Esophagus (tissue), 2 donors: ENCODE data around the gene LRRTM4. TPM values are rescaled to one million over a fixed set of nuclear protein-coding genes. Genes with fewer than 3 reads are reported as not detected.

Experiments
- H3K27ac ChIP-seq, 2 donors: one replicate each; pipeline ENCODE4 v1.5.1; 2013; ENCODE audit warnings: low read depth in 2 of 2, mild to moderate bottlenecking in 2 of 2, inconsistent platforms in 1 of 2, low read length in 1 of 2, moderate library complexity in 1 of 2
- H3K27me3 ChIP-seq, 2 donors: one replicate each; pipeline ENCODE4 v1.6.1; 2013; ENCODE audit warnings: low read length in 2 of 2, control low read depth in 1 of 2, mild to moderate bottlenecking in 1 of 2; ENCODE audit not compliant: insufficient read depth in 2 of 2, control insufficient read depth in 1 of 2
- H3K36me3 ChIP-seq, 2 donors: one replicate each; pipeline ENCODE4 v1.6.1; 2013; ENCODE audit warnings: low read length in 1 of 2; ENCODE audit not compliant: control insufficient read depth in 2 of 2, insufficient read depth in 2 of 2
- H3K4me1 ChIP-seq, 2 donors: one replicate each; pipeline ENCODE4 v1.6.1; 2013; ENCODE audit warnings: low read length in 1 of 2; ENCODE audit not compliant: control insufficient read depth in 2 of 2, insufficient read depth in 2 of 2
- H3K4me3 ChIP-seq, 2 donors: one replicate each; pipeline ENCODE4 v1.5.1; 2013; ENCODE audit warnings: low read length in 2 of 2, mild to moderate bottlenecking in 2 of 2, low read depth in 1 of 2, moderate library complexity in 1 of 2
- H3K9me3 ChIP-seq, 2 donors: one replicate each; pipeline ENCODE4 v1.6.1; 2013; ENCODE audit warnings: mild to moderate bottlenecking in 2 of 2, low read depth in 1 of 2, low read length in 1 of 2, moderate library complexity in 1 of 2; ENCODE audit not compliant: control insufficient read depth in 2 of 2, insufficient read depth in 1 of 2
- WGBS, 2 donors: extraction: QIAGEN DNeasy Blood & Tissue Kit; methylation state at CpG; one replicate each; pipeline ENCODE4 v1.1.7; 2013; 5-methylcytosine and 5-hydroxymethylcytosine counted together
- polyA plus RNA-seq, 2 donors: library from polyadenylated mRNA; stranded (reverse); fragments of 200-250 nt; gene quantifications; one replicate each; pipeline ENCODE4 v1.2.3, GENCODE V29; 2013
- donor health status: healthy with polysubstance abuse.
- donor health status: Bipolar disorder and iron deficiency.

LRRTM4 gene
- polyA plus RNA-seq, 2 donors = not detected

DNA sequence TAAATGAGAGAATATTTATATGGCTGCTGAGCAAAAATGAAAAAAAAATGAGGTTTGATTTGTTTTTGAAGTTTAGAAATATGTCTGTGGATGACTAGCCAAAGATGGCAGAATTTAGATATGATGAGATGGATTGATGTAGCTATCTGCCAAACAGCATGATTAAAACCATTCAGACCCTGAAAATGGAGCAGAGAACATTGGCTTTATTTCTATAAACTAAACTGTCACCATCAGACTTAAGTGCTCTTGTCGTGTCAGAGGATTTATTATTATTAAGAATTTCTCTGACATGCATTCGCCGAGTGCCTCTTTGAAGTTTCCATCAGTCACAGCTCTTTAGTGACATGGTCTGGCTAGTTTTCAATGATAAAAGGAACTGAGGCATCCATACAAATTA is 151.7 kb downstream of the LRRTM4 start:
- no peaks in the 10 kb centered on the region for H3K36me3 ChIP-seq
- H3K4me1 ChIP-seq = no peaks in the 10 kb centered on the region
- H3K9me3 ChIP-seq = no peaks in the 10 kb centered on the region
- H3K4me3 ChIP-seq = no peak overlapping the region
- H3K27ac ChIP-seq = no peak overlapping the region
- no peaks in the 10 kb centered on the region for H3K27me3 ChIP-seq
- 61 to 64% methylated on average over 3 of the region's 3 CpGs for WGBS, 2 donors

GRCh38 chr2:77363277-77363676 is 158.9 kb downstream of the LRRTM4 start:
- Histone ChIP-seq H3K27ac (no peak overlapping the region), H3K36me3 (no peaks in the 10 kb centered on the region), H3K27me3 (no peaks in the 10 kb centered on the region), H3K4me1 (no peaks in the 10 kb centered on the region), H3K4me3 (no peak overlapping the region), H3K9me3 (no peaks in the 10 kb centered on the region)
- 79 to 88% methylated on average over 5 of the region's 5 CpGs for WGBS, 2 donors

DNA sequence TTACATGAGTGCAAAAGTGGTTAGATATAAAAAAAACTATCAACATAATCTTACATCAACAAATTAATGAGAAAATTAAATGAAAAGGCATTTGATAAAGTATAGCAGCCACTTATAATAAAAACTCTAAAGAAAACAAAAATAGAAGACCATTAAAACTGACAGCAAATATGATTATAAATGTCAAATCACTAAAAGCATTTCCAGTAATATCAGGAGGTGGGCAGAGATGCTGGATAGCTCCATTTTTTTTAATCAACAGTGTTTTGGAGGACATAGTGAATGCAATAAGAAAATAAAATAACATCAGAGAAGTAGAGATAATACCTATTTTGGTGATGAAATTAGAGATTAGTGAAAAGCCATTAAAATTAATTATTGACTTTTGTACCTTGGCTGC is 173.4 kb downstream of the LRRTM4 start:
- no peaks in the 10 kb centered on the region for H3K36me3 ChIP-seq
- H3K27ac ChIP-seq = no peak overlapping the region
- H3K9me3 ChIP-seq = no peaks in the 10 kb centered on the region
- H3K27me3 ChIP-seq = no peaks in the 10 kb centered on the region
- no peaks in the 10 kb centered on the region for H3K4me1 ChIP-seq
- no peak overlapping the region for H3K4me3 ChIP-seq

DNA sequence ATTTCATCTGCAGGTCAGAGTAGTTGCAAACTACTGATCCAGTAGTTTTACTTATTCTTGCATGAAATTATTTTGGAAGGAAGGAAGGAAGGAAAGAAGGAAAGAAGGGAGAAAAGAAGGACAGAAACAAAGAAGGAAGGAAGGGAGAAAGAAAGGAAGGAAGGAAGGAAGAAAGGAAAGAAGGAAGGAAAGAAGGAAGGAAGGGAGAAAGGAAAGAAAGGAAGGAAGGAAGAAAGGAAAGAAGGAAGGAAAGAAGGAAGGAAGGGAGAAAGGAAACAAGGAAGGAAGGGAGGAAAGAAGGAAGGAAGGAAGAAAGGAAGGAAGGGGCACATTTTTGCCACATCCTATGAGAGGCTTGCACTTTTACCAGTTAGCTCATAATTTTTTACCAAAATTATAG is 186.2 kb downstream of the LRRTM4 start:
- Histone ChIP-seq H3K36me3 (no peaks in the 10 kb centered on the region), H3K4me3 (no peak overlapping the region), H3K27me3 (peaks cover 0 to 2% of the 10 kb centered on the region in 2 donors), H3K4me1 (no peaks in the 10 kb centered on the region), H3K9me3 (peaks cover 0 to 5% of the 10 kb centered on the region in 2 donors), H3K27ac (no peak overlapping the region)

DNA sequence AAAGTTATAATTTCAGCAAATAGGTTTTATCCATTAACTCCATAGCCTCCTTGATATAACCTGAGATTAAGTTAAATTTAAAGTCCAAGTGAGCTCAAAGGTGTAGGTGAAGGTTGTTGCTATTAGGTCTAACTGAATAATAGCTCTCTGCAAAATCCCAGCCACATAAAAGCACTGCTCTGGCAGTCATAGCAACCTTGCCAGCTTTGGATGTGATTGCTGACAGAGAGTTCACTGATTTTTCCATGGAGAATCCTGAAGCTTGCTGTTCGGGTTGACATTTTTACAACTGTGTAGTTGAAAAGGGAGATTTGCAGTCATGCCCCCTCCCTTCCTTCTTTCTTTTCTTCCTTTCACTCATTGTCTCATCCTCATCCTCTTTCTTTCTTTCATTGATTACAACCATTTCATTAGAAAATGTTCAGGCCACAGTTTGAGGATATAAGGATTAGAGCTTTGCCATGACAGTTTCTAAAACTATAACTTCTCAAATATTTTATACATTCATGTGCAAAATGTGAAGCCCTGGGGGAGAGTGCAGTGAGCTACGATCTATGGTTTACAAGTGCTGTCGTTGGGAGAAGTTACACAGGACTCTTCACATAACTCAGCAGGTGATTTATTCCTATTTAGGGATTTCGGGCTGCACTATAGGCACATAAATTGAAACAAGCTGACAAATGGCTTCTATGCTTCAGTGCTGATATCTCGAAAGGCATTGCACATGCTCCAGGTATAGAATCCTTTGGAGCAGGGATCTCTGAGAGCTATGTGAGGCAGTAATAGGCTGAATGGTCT is 193.8 kb downstream of the LRRTM4 start:
- Histone ChIP-seq H3K4me1 (no peaks in the 10 kb centered on the region), H3K4me3 (no peak overlapping the region), H3K27me3 (peaks cover 0 to 2% of the 10 kb centered on the region in 2 donors), H3K36me3 (no peaks in the 10 kb centered on the region), H3K9me3 (peaks cover 0 to under 1% of the 10 kb centered on the region in 2 donors), H3K27ac (no peak overlapping the region)
- 49 to 50% methylated on average over 5 of the region's 5 CpGs for WGBS, 2 donors

DNA sequence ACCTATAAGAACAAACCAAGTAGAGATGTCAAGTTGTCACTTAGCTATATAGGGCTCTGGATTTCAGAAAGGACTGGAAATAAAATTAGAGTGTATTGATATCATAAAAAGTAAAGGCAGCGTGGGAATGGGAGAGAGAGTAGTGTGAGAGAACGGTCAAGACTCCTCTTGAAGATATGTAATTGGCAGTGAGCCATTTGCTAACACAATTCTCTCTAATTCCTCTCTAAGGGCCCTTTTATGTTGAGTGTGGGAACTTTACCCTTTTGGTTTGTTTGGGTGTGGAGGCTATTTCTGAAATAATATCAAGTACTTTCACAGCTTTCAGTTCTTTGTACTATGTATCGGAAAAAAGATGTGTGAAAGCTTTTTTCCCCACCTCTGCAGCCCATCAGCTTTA is 196.8 kb downstream of the LRRTM4 start:
- H3K9me3 ChIP-seq = no peaks in the 10 kb centered on the region
- 68 to 72% methylated on average over 3 of the region's 3 CpGs for WGBS, 2 donors
- no peaks in the 10 kb centered on the region for H3K4me1 ChIP-seq
- no peaks in the 10 kb centered on the region for H3K27me3 ChIP-seq
- H3K36me3 ChIP-seq = no peaks in the 10 kb centered on the region
- no peak overlapping the region for H3K27ac ChIP-seq
- H3K4me3 ChIP-seq = no peak overlapping the region

DNA sequence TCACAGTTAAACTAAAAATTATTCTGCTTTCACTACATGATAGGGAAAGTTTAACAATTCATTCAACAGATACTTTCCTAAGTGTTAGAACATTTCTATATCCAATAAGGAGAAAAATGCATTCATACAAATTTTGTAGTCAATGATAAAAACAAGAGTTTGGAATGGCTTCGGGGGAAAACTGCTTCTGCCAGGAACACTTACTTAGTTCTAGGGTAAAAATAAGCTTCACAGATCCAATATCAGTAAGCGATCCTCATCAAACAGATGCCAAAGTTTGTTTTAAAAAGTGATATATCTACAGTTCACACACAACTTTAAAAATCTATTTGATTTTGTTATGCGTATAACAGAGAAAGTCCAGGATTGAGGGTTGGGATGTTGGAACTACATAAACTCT is 199.7 kb downstream of the LRRTM4 start:
- no peak overlapping the region for H3K4me3 ChIP-seq
- H3K27ac ChIP-seq = no peak overlapping the region
- no peaks in the 10 kb centered on the region for H3K27me3 ChIP-seq
- H3K9me3 ChIP-seq = no peaks in the 10 kb centered on the region
- H3K4me1 ChIP-seq = no peaks in the 10 kb centered on the region
- WGBS, 2 donors = 73 to 80% methylated on average over 3 of the region's 3 CpGs
- H3K36me3 ChIP-seq = no peaks in the 10 kb centered on the region

DNA sequence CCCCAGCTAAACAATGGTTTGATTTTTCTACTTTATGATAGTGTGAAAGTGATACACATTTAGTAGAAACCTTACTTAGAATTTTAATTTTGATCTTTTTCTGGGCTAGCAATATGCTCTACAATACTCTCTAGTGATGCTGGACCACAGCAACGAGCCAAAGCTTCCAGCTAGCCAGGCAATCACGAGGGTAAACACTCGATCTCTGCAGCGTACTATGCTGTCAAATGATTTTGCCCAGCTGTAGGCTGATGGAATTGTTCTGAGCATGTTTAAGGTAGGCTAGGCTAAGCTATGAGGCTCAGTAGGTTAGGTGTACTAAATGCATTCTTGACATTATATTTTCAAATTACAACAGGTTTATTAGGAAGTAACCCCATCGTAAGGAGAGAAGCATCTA is 207.5 kb downstream of the LRRTM4 start:
- no peaks in the 10 kb centered on the region for H3K27me3 ChIP-seq
- no peak overlapping the region for H3K27ac ChIP-seq
- no peak overlapping the region for H3K4me3 ChIP-seq
- H3K9me3 ChIP-seq = no peaks in the 10 kb centered on the region
- no peaks in the 10 kb centered on the region for H3K4me1 ChIP-seq
- no peaks in the 10 kb centered on the region for H3K36me3 ChIP-seq
- WGBS, 2 donors = 36 to 52% methylated on average over 5 of the region's 5 CpGs

GRCh38 chr2:77310416-77310815 is 211.8 kb downstream of the LRRTM4 start:
- Histone ChIP-seq H3K27ac (no peak overlapping the region), H3K4me3 (no peak overlapping the region), H3K36me3 (no peaks in the 10 kb centered on the region), H3K27me3 (no peaks in the 10 kb centered on the region), H3K9me3 (no peaks in the 10 kb centered on the region), H3K4me1 (no peaks in the 10 kb centered on the region)
- 48 to 51% methylated on average over 3 of the region's 3 CpGs for WGBS, 2 donors

DNA sequence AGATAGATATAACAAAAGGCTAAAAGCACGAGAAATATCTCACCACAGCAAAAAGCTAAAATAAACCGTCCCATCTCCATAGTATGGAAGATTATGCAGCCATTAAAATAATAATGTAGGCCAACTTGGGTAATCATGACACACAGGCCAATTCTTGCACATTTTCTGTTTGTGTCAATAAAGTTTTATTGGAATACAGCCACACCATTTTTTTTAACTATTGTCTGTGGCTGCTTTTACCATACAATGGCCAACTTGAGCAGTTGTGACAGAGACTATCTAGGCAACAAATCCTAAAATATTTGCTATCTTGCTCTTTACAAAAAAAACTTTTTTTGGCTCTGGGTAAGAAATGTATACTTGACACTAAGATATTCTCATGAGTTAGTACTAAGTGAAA is 212.5 kb downstream of the LRRTM4 start:
- H3K9me3 ChIP-seq = no peaks in the 10 kb centered on the region
- WGBS, 2 donors = 70 to 83% methylated on average over 2 of the region's 2 CpGs
- no peak overlapping the region for H3K4me3 ChIP-seq
- H3K27ac ChIP-seq = no peak overlapping the region
- no peaks in the 10 kb centered on the region for H3K4me1 ChIP-seq
- no peaks in the 10 kb centered on the region for H3K36me3 ChIP-seq
- H3K27me3 ChIP-seq = no peaks in the 10 kb centered on the region
